GM19397 (cell line): ENCODE results near the gene TSHZ2.
"Not testable (repeated sequence)": the region's sequence is repeated elsewhere in the genome, so short reads cannot be mapped to it uniquely, and the experiment has no call there.

ENCODE experiments used
- ATAC-seq: cut with Tn5 transposase; IDR thresholded peaks from one replicate; pipeline ENCODE4 v1.9.1; 2021; ENCODE audit warnings: mild to moderate bottlenecking, moderate library complexity; ENCODE audit not compliant: unreplicated experiment

TSHZ2 gene

GRCh38 chr20:53521421-53521820, 549.3 kb downstream of the TSHZ2 start:
- ATAC-seq: not testable (repeated sequence)

- ATAC-seq: no peak
Measured at GRCh38 chr20:53522026-53522425, 549.9 kb downstream of the TSHZ2 start.

- ATAC-seq: no peak
Measured at GRCh38 chr20:53522696-53523095, 550.5 kb downstream of the TSHZ2 start.

GRCh38 chr20:53523615-53524014, 551.5 kb downstream of the TSHZ2 start:
- ATAC-seq: not testable (repeated sequence)

- no peak for ATAC-seq
Measured at GRCh38 chr20:53524589-53525312, 552.6 kb downstream of the TSHZ2 start.

- no peak for ATAC-seq
Measured at GRCh38 chr20:53527196-53527595, 555.0 kb downstream of the TSHZ2 start.

- ATAC-seq: no peak
Measured at GRCh38 chr20:53529658-53530057, 557.5 kb downstream of the TSHZ2 start.

GRCh38 chr20:53530440-53530839, 558.3 kb downstream of the TSHZ2 start:
- ATAC-seq: no peak

- ATAC-seq: not testable (repeated sequence)
Measured at GRCh38 chr20:53532654-53533312, 560.6 kb downstream of the TSHZ2 start.

GRCh38 chr20:53533500-53533899, 561.3 kb downstream of the TSHZ2 start:
- no peak for ATAC-seq

GRCh38 chr20:53534037-53534436, 561.9 kb downstream of the TSHZ2 start:
- no peak for ATAC-seq

- no peak for ATAC-seq
Measured at GRCh38 chr20:53535878-53536277, 563.7 kb downstream of the TSHZ2 start.

- not testable (repeated sequence) for ATAC-seq
Measured at GRCh38 chr20:53536382-53536781, 564.2 kb downstream of the TSHZ2 start.

- no peak for ATAC-seq
Measured at GRCh38 chr20:53539516-53539915, 567.4 kb downstream of the TSHZ2 start.
